Lower leg skin (tissue), 4 donors: ENCODE data around the gene CRIP1. TPM values are rescaled to one million over a fixed set of nuclear protein-coding genes. Genes with fewer than 3 reads are reported as not detected.

Source experiments
- DNase-seq, 2 donors: peaks; one replicate each; pipeline ENCODE4 v3.0.0-alpha.2; 2019; ENCODE audit warnings: low spot score in 2 of 2
- H3K4me3 ChIP-seq: fragments of 200-600 bp; sonication (generic); 2 replicates; pipeline ENCODE4 v1.5.1; 2017; ENCODE audit warnings: mild to moderate bottlenecking, low read depth; ENCODE audit not compliant: poor library complexity, severe bottlenecking
- POLR2A ChIP-seq, 2 donors: fragments of 450-650 bp; IDR thresholded peaks; one replicate each; pipeline ENCODE4 v1.6.1; 2016 to 2017; ENCODE audit warnings: antibody characterized with exemption in 2 of 2, mild to moderate bottlenecking in 1 of 2, moderate library complexity in 1 of 2
- WGBS, 2 donors: methylation state at CpG; one replicate each; pipeline ENCODE4 v1.1.5; 2018; 5-methylcytosine and 5-hydroxymethylcytosine counted together
- intact Hi-C: fragments of 100-400 bp; cut with DNase I; formaldehyde crosslinking; loops from one replicate; pipeline ENCODE4 v1.15.0; 2023; ENCODE audit warnings: low total_unique reads
- total RNA-seq, 4 donors: library from RNA; depleted of rRNA; stranded (reverse); fragments of >200 nt; gene quantifications; one replicate each; pipeline ENCODE4 v1.1.0, GENCODE V29; 2016
- TF ChIP-seq, protein P1 (sequence below), 3 donors: fragments of 450-650 bp; IDR thresholded peaks; one replicate each; pipeline ENCODE4 v1.5.1; 2016; ENCODE audit warnings: antibody characterized with exemption in 3 of 3, mild to moderate bottlenecking in 3 of 3, moderate library complexity in 2 of 3

CRIP1 gene
- total RNA-seq, 4 donors from 2014 or later = 13.1 to 103 (median 63.2) TPM

DNA sequence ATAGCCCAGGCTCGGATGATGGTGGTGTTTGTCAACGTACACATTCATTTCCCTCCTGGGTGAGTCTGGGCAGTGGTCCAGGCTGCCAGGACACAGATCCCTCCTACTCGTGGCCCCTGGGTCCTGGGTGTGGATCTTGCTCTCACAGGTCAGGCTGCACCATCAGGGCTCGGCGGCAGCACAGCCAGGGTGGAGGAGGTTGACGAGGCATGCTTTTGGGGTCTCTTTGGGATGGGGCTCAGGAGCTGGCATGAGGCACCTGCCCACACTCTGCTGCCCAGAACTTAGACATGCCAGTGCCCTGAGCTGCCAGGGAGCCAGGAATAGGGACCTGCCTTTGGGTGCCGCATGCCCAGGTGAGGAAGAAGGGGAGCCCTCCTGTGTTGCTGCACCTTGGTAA is 49.4 kb downstream of the CRIP1 start:
- TF ChIP-seq, protein P1, sequence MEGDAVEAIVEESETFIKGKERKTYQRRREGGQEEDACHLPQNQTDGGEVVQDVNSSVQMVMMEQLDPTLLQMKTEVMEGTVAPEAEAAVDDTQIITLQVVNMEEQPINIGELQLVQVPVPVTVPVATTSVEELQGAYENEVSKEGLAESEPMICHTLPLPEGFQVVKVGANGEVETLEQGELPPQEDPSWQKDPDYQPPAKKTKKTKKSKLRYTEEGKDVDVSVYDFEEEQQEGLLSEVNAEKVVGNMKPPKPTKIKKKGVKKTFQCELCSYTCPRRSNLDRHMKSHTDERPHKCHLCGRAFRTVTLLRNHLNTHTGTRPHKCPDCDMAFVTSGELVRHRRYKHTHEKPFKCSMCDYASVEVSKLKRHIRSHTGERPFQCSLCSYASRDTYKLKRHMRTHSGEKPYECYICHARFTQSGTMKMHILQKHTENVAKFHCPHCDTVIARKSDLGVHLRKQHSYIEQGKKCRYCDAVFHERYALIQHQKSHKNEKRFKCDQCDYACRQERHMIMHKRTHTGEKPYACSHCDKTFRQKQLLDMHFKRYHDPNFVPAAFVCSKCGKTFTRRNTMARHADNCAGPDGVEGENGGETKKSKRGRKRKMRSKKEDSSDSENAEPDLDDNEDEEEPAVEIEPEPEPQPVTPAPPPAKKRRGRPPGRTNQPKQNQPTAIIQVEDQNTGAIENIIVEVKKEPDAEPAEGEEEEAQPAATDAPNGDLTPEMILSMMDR (IDR thresholded peaks at IDR 0.05) = no peak
- TF ChIP-seq POLR2A (IDR thresholded peaks at IDR 0.05) = no peak
- DNase-seq = no peak
- WGBS, 2 donors = 76 to 84% methylated on average over 7 of the region's 7 CpGs
- H3K4me3 ChIP-seq = no peak overlapping the region
- intact Hi-C loops = loop anchor here (10.0 kb wide), 1 partner anchor 341 kb away; no protein-coding TSS in a partner anchor

DNA sequence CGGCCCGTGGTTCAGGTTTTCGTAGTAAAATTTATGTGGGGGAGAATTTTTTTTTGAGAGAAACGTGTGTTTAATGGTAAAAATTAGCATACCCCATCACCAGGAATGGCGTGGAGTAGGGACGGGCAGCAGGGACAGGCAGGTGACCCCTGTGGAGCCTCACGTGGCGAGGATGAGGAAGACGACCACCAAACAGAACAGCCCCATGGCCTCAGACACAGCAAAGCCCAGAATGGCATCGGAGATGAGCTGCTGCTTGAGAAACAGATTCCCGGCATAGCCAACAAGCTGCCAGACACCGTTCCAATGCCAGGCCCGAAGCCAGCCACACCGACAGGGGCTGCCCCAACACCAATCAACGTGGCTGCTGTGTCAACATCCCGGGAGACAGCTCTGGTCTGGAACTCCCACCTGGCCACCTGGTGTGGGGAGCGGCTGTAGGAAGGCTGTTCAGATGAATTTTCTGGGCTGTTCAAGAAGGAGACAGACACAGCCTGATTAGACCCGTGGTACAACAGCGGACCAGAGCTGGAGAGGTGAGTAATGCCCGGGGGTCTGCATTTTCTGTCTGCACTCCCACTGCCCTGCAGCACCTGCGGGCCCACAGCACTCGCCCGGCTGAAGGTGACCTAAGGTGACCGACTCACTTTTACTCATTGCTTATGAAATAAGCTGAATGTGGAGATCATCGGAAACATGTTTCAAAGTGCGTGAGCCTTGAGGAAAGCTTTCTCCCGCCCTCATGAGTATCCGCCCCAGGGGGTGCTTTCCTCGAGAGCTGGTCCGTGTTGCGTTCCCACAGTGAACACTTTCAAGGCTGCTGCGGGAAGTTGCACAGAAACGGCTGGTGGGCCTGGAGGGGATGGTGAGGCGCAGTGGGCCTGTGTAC is 50.2 kb downstream of the CRIP1 start:
- intact Hi-C loops = loop anchor here (10.0 kb wide), 1 partner anchor 342 kb away; no protein-coding TSS in a partner anchor
- H3K4me3 ChIP-seq = no peak overlapping the region
- 72 to 76% methylated on average over 33 to 34 of the region's 34 CpGs for WGBS, 2 donors
- DNase-seq = no peak
- TF ChIP-seq POLR2A (IDR thresholded peaks at IDR 0.05) = no peak
- TF ChIP-seq, protein P1 (IDR thresholded peaks at IDR 0.05) = no peak

DNA sequence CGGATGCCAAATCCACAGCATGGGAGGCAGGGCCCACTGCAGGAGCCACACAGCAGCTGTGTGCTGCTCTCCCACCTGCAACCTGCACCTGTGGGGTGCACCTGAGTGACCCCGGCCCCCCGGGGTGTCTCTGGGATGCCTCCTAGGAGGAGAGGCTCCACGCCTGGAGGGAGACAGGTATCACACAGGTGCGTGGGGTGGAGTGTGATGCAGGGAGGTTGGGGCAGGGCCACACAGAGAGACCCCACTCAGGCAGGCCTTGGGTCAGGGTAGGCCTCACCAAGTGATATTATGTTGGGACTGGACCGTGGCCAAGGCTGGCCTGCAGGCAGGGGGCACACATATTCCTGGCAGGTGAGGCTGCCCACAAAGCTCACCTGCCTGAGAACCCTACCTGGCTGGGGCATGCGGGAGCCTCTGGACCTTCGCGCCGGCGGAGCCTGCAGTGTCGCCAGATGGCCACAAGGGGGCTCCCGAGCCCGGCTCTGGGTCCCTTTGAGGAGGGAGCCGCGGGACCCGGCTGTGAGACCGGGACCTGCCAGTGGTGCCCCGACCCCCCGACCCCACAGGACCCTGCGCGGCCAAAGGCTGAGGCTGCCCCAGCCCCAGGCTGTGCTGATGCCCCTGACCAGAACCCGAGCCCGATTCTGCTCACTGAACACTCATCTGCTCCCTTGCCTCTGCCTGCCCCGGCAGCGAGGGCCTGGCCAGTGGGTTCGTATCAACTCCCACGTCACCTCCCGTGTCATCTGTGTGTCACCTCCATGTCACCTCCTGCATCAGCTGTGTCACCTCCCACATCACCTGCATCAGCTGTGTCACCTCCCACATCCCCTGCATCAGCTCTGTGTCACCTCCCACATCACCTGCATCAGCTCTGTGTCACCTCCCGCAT is 51.1 kb downstream of the CRIP1 start:
- no peak overlapping the region for H3K4me3 ChIP-seq
- no peak for TF ChIP-seq POLR2A (IDR thresholded peaks at IDR 0.05)
- TF ChIP-seq, protein P1 (IDR thresholded peaks at IDR 0.05) = peak in 1 of 3 donors; percentile 58
- intact Hi-C loops = loop anchor here (10.0 kb wide), 1 partner anchor 343 kb away; no protein-coding TSS in a partner anchor
- 25 to 35% methylated on average over 14 to 30 of the region's 30 CpGs for WGBS, 2 donors
- DNase-seq = no peak

Other genes starting within 250 kb of the CRIP1 start
- 10 to 100 TPM; 44.5 to 70.6 (median 62.6) TPM for gene BTBD6, start 238.4 kb upstream of the CRIP1 start, total RNA-seq
- gene BRF1, start 185.9 kb upstream of the CRIP1 start, total RNA-seq = 10 to 100 TPM; 32.7 to 74.5 (median 43.0) TPM
- 10 to 100 TPM; 25.9 to 75.1 (median 54.3) TPM for gene PACS2, start 172.1 kb upstream of the CRIP1 start, total RNA-seq
- gene TEX22, start 88.3 kb upstream of the CRIP1 start, total RNA-seq = under 1 TPM in 2 of 4 donors, not detected in 2; 0.17 to 0.34 TPM
- gene MTA1, start 67.1 kb upstream of the CRIP1 start, total RNA-seq = 10 to 100 TPM; 39.3 to 56.7 (median 46.4) TPM
- gene CRIP2, start 12.1 kb upstream of the CRIP1 start, total RNA-seq = 100 to 1,000 TPM; 103 to 203 (median 141) TPM
- gene TEDC1, start 4.4 kb downstream of the CRIP1 start, total RNA-seq = 10 to 100 TPM in 1 of 4 donors, 1 to 10 TPM in 3; 2.8 to 16.9 (median 5.4) TPM
- gene TMEM121, start 39.7 kb downstream of the CRIP1 start, total RNA-seq = 1 to 10 TPM in 3 of 4 donors, under 1 TPM in 1; 0.99 to 5.4 (median 4.0) TPM